ENCODE measurements around the gene GAL3ST2.
"Not testable (repeated sequence)": the region's sequence is repeated elsewhere in the genome, so short reads cannot be mapped to it uniquely, and the experiment has no call there.

The GAL3ST2 gene

GRCh38 chr2:241820625-241821384 lies 44.2 kb downstream of the GAL3ST2 start:
- no peak for DNase-seq

GRCh38 chr2:241821460-241822263 lies 45.0 kb downstream of the GAL3ST2 start:
- no peak for DNase-seq

GRCh38 chr2:241822264-241822623 lies 45.6 kb downstream of the GAL3ST2 start:
- DNase-seq, result no peak

- not testable (repeated sequence) for DNase-seq
Measured at GRCh38 chr2:241823531-241824437, 47.2 kb downstream of the GAL3ST2 start.

- no peak for DNase-seq
Measured at GRCh38 chr2:241827394-241827793, 50.8 kb downstream of the GAL3ST2 start.

GRCh38 chr2:241833101-241833663 lies 56.6 kb downstream of the GAL3ST2 start:
- DNase-seq, result no peak

- DNase-seq, result not testable (repeated sequence)
Measured at GRCh38 chr2:241833756-241834526, 57.3 kb downstream of the GAL3ST2 start.

- no peak for DNase-seq
Measured at GRCh38 chr2:241834527-241835210, 58.0 kb downstream of the GAL3ST2 start.

GRCh38 chr2:241835611-241836010 lies 59.0 kb downstream of the GAL3ST2 start:
- no peak for DNase-seq

- no peak for DNase-seq
Measured at GRCh38 chr2:241836292-241836691, 59.7 kb downstream of the GAL3ST2 start.

- no peak for DNase-seq
Measured at GRCh38 chr2:241837197-241837965, 60.8 kb downstream of the GAL3ST2 start.

- no peak for DNase-seq
Measured at GRCh38 chr2:241841181-241842066, 64.8 kb downstream of the GAL3ST2 start.

- no peak for DNase-seq
Measured at GRCh38 chr2:241842067-241842415, 65.4 kb downstream of the GAL3ST2 start.

- DNase-seq, result no peak
Measured at GRCh38 chr2:241842620-241843211, 66.1 kb downstream of the GAL3ST2 start.

GRCh38 chr2:241843321-241844065 lies 66.9 kb downstream of the GAL3ST2 start:
- no peak for DNase-seq

GRCh38 chr2:241844066-241844728 lies 67.6 kb downstream of the GAL3ST2 start:
- peak; percentile 46 for DNase-seq

GRCh38 chr2:241844831-241845578 lies 68.4 kb downstream of the GAL3ST2 start:
- DNase-seq, result no peak
